K562 (cell line): ENCODE measurements around the gene SFSWAP. TPM values are rescaled to one million over a fixed set of nuclear protein-coding genes. Genes with fewer than 3 reads are reported as not detected.

Source experiments
- CBFB ChIP-seq: sonication (generic); formaldehyde crosslinking; IDR thresholded peaks from 2 replicates; pipeline ENCODE4 v1.4.0; 2020; ENCODE audit warnings: mild to moderate bottlenecking, missing genetic modification reagents
- FOXA3 ChIP-seq, 2 experiments: fragments of 450-650 bp in 1 of 2; sonication (generic) in 1 of 2; formaldehyde crosslinking; IDR thresholded peaks in 1 of 2; conservative IDR thresholded peaks in 1 of 2; 2 replicates each; pipeline versions ENCODE4 v1.4.0 to v1.8.0; 2020 to 2022; ENCODE audit warnings: mild to moderate bottlenecking in 2 of 2, missing genetic modification reagents in 1 of 2
- NR2C2 ChIP-seq, 2 experiments: fragments of 200-800 bp in 1 of 2; sonication (Bioruptor generic) in 1 of 2; sonication (generic) in 1 of 2; formaldehyde crosslinking in 1 of 2; IDR thresholded peaks; 2 replicates each; pipeline versions ENCODE4 v1.6.1 to v1.8.0; 2016 to 2022; ENCODE audit warnings: mild to moderate bottlenecking in 1 of 2, missing compliant biosample characterization in 1 of 2, missing genetic modification characterization in 1 of 2, missing genetic modification reagents in 1 of 2
- PBX2 ChIP-seq, 2 experiments: IDR thresholded peaks in 1 of 2; conservative IDR thresholded peaks in 1 of 2; 2 replicates each; pipeline ENCODE4 v1.6.1; 2016; ENCODE audit warnings: low read depth in 2 of 2, mild to moderate bottlenecking in 1 of 2, missing compliant biosample characterization in 1 of 2, missing genetic modification characterization in 1 of 2, moderate library complexity in 1 of 2
- PRPF4 ChIP-seq: fragments of 200-400 bp; formaldehyde crosslinking; IDR thresholded peaks from one replicate; pipeline ENCODE4 v1.6.1; 2017; ENCODE audit warnings: low read length, low read depth, mild to moderate bottlenecking; ENCODE audit not compliant: insufficient read depth, poor library complexity, severe bottlenecking
- PURB ChIP-seq: sonication (generic); formaldehyde crosslinking; IDR thresholded peaks from 2 replicates; pipeline ENCODE4 v1.9.0; 2021; ENCODE audit warnings: low read depth, mild to moderate bottlenecking, missing genetic modification reagents
- RBM25 ChIP-seq: fragments of 200-400 bp; formaldehyde crosslinking; IDR thresholded peaks from 2 replicates; pipeline ENCODE4 v1.6.1; 2018; ENCODE audit warnings: low read length, low read depth, moderate library complexity; ENCODE audit not compliant: severe bottlenecking
- RBM39 ChIP-seq: fragments of 200-400 bp; formaldehyde crosslinking; optimal IDR thresholded peaks from 2 replicates; pipeline ENCODE3; 2018; ENCODE audit warnings: low read depth, low read length
- SP1 ChIP-seq: sonication (generic); formaldehyde crosslinking; IDR thresholded peaks from 2 replicates; pipeline ENCODE4 v1.8.1; 2022; ENCODE audit warnings: mild to moderate bottlenecking, missing genetic modification reagents
- ZBTB8A ChIP-seq: fragments of 450-650 bp; IDR thresholded peaks from 2 replicates; pipeline ENCODE4 v1.6.1; 2018; ENCODE audit warnings: mild to moderate bottlenecking, moderate library complexity; ENCODE audit not compliant: partially characterized antibody
- ZEB2 ChIP-seq: fragments of 450-650 bp; IDR thresholded peaks from 2 replicates; pipeline ENCODE4 v1.6.1; 2016
- ZNF263 ChIP-seq: sonication (generic); formaldehyde crosslinking; IDR thresholded peaks from 2 replicates; pipeline ENCODE4 v1.8.0; 2022; ENCODE audit warnings: mild to moderate bottlenecking, missing genetic modification reagents, borderline replicate concordance
- ZNF583 ChIP-seq: fragments of 250-450 bp; sonication (Bioruptor Pico); IDR thresholded peaks from 2 replicates; pipeline ENCODE4 v1.4.0; 2020
- polyA plus RNA-seq, 8 experiments: library from polyadenylated mRNA; depleted of rRNA in 4 of 8; stranded (reverse) in 5 of 8; unstranded in 3 of 8; fragments of >200 nt; fragmentation: Nextera tagmentation in 2 of 8; fragmentation: Illumina TruSeq in 1 of 8; extraction: Ambion mirVana in 2 of 8; extraction: Trizol in 1 of 8; gene quantifications; 2 replicates each; pipeline versions ENCODE4 v1.2.1 to v1.2.3, GENCODE V29; 2011 to 2014; ENCODE audit warnings: inconsistent platforms in 1 of 8, missing spikeins in 1 of 8
- total RNA-seq, 7 experiments: library from RNA; depleted of rRNA in 6 of 7; stranded (reverse); fragments of >200 nt in 6 of 7; fragmentation: Illumina TruSeq in 2 of 7; extraction: Trizol in 2 of 7; gene quantifications; 2 replicates each; pipeline versions ENCODE4 v1.2.1 to v1.2.3, GENCODE V29; 2011 to 2021; ENCODE audit warnings: low replicate concordance in 1 of 7
- TF ChIP-seq, protein P1 (sequence below), 2 experiments: fragments of 450-650 bp in 1 of 2; IDR thresholded peaks; 2 replicates each; pipeline ENCODE4 v1.6.1; 2011 to 2017; ENCODE audit warnings: low read depth in 2 of 2, antibody characterized with exemption in 1 of 2, borderline replicate concordance in 1 of 2, low read length in 1 of 2, mild to moderate bottlenecking in 1 of 2, mixed read lengths in 1 of 2; ENCODE audit not compliant: control insufficient read depth in 1 of 2

Gene SFSWAP
- total and polyA plus RNA-seq, 9 of the 15 experiments (the other 6 are each of a cell fraction or from before 2014, with no cell fraction given), result 2.4 to 60.4 (median 32.6) TPM

DNA sequence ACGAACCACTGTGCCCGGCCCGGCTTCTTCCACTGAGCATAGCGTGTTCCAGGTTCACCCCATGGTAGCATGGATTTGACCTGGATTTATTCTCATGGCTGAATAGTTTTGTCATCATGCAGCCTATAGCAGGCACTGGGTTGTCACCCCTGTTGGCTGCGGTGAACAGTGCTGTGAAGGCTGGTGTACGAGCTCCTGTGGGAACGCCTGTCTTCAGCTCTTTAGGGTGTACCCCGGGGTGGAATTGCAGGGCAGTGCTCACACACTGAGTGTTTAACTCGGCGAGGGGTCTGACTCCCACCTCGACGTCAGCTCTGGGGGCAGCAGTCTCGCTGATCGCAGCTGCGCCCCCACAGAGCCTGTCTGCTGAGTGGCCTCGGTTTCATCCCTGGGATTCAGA, 132.6 kb downstream of the SFSWAP start (continued):
- TF ChIP-seq, protein P1, sequence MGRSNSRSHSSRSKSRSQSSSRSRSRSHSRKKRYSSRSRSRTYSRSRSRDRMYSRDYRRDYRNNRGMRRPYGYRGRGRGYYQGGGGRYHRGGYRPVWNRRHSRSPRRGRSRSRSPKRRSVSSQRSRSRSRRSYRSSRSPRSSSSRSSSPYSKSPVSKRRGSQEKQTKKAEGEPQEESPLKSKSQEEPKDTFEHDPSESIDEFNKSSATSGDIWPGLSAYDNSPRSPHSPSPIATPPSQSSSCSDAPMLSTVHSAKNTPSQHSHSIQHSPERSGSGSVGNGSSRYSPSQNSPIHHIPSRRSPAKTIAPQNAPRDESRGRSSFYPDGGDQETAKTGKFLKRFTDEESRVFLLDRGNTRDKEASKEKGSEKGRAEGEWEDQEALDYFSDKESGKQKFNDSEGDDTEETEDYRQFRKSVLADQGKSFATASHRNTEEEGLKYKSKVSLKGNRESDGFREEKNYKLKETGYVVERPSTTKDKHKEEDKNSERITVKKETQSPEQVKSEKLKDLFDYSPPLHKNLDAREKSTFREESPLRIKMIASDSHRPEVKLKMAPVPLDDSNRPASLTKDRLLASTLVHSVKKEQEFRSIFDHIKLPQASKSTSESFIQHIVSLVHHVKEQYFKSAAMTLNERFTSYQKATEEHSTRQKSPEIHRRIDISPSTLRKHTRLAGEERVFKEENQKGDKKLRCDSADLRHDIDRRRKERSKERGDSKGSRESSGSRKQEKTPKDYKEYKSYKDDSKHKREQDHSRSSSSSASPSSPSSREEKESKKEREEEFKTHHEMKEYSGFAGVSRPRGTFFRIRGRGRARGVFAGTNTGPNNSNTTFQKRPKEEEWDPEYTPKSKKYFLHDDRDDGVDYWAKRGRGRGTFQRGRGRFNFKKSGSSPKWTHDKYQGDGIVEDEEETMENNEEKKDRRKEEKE (IDR thresholded peaks at IDR 0.05; ENCODE audit: borderline replicate concordance in 1 of 2, control insufficient read depth in 1 of 2, low read depth in 2 of 2, low read length in 1 of 2), result no peak
- no peak for TF ChIP-seq SP1 (CRISPR knock-in tag)
- no peak for TF ChIP-seq ZNF583 (CRISPR knock-in tag)
- TF ChIP-seq FOXA3 (CRISPR knock-in tag; conservative IDR thresholded peaks at IDR 0.05 in 1 of 2, IDR thresholded peaks at IDR 0.05 in 1 of 2), result no peak
- TF ChIP-seq ZBTB8A, result no peak
- TF ChIP-seq ZNF263 (CRISPR knock-in tag), result no peak
- no peak for TF ChIP-seq CBFB (CRISPR knock-in tag)
- no peak for TF ChIP-seq RBM25
- TF ChIP-seq PBX2 (CRISPR knock-in tag; IDR thresholded peaks at IDR 0.05; ENCODE audit: low read depth), result no peak
- TF ChIP-seq PBX2 (tag; conservative IDR thresholded peaks at IDR 0.05; ENCODE audit: low read depth), result no peak
- no peak for TF ChIP-seq NR2C2 (CRISPR knock-in tag; IDR thresholded peaks at IDR 0.05)
- TF ChIP-seq NR2C2 (tag; IDR thresholded peaks at IDR 0.05), result no peak
- TF ChIP-seq PURB (CRISPR knock-in tag), result no peak
- TF ChIP-seq PRPF4, result no peak
- no peak for TF ChIP-seq RBM39
- no peak for TF ChIP-seq ZEB2
